DMS53 treated with DMSO at 0.1 percent for 48 hours (cell line): ENCODE results near the gene ZNF300.
"Not testable (repeated sequence)": the region's sequence is repeated elsewhere in the genome, so short reads cannot be mapped to it uniquely, and the experiment has no call there.

Source experiments
- DNase-seq: peaks from one replicate; lab custom pipeline; 2025; ENCODE audit not compliant: unreplicated experiment; lab: John Stamatoyannopoulos, UW

Gene ZNF300

GRCh38 chr5:150846308-150846653 lies 58.5 kb downstream of the ZNF300 start, which contains the start of gene IRGM:
IRGM (plus strand) TSS chr5:150846521; CDS start chr5:150848124, 1,603 bp downstream.
- not testable (repeated sequence) for DNase-seq

GRCh38 chr5:150845185-150845859 lies 59.5 kb downstream of the ZNF300 start:
- not testable (repeated sequence) for DNase-seq
